Loucy (cell line): ENCODE data around the gene CAMSAP1.

Experiments
- EZH2phosphoT487 ChIP-seq: fragments of 200-600 bp; IDR thresholded peaks from 2 replicates; pipeline ENCODE4 v1.6.1; 2018; ENCODE audit warnings: antibody characterized with exemption, mild to moderate bottlenecking, moderate library complexity, borderline replicate concordance
- TF ChIP-seq, protein P1 (sequence below): fragments of 200-600 bp; sonication (generic); conservative IDR thresholded peaks from 2 replicates; pipeline ENCODE4 v1.5.1; 2014; ENCODE audit warnings: mild to moderate bottlenecking, antibody characterized with exemption, low read length

DNA sequence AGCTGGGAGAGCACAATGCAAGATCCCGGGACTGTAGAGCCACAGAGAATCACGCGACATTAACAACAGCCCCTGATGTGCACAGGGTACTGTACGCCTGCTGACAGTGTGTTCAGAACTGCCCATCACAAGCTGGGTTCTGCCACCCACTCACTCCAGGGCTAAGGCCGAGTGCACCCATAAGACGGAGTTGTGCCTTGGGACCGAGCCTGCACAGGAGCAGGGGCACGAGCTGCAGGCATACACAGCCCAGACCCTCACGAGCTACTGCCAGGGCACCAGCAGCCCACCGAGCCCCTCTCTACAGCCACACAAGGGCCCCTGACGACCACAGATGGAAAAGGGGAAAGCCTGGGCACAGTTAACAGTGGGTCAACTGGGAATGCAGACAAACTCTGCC is 67.8 kb downstream of the CAMSAP1 start:
- TF ChIP-seq, protein P1, sequence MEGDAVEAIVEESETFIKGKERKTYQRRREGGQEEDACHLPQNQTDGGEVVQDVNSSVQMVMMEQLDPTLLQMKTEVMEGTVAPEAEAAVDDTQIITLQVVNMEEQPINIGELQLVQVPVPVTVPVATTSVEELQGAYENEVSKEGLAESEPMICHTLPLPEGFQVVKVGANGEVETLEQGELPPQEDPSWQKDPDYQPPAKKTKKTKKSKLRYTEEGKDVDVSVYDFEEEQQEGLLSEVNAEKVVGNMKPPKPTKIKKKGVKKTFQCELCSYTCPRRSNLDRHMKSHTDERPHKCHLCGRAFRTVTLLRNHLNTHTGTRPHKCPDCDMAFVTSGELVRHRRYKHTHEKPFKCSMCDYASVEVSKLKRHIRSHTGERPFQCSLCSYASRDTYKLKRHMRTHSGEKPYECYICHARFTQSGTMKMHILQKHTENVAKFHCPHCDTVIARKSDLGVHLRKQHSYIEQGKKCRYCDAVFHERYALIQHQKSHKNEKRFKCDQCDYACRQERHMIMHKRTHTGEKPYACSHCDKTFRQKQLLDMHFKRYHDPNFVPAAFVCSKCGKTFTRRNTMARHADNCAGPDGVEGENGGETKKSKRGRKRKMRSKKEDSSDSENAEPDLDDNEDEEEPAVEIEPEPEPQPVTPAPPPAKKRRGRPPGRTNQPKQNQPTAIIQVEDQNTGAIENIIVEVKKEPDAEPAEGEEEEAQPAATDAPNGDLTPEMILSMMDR: no peak
- TF ChIP-seq EZH2phosphoT487: no peak
